Stimulated activated CD8-positive, alpha-beta memory T cell treated with anti-CD3 and anti-CD28 coated beads, Interleukin-15, amount 100 ng/mL, for 24 hours (primary cell): ENCODE results near the gene AMMECR1L.
"Not testable (repeated sequence)": the region's sequence is repeated elsewhere in the genome, so short reads cannot be mapped to it uniquely, and the experiment has no call there.

Experiments
- DNase-seq: peaks from one replicate; pipeline ENCODE4 v3.0.0-alpha.2; 2020; ENCODE audit warnings: low read depth

The AMMECR1L gene

GRCh38 chr2:127841466-127842178, 44.1 kb downstream of the AMMECR1L start:
- no peak for DNase-seq

- DNase-seq = no peak
These were observed 44.9 kb downstream of the AMMECR1L start for GRCh38 chr2:127840893-127841292.

GRCh38 chr2:127834951-127835350, 50.8 kb downstream of the AMMECR1L start:
- DNase-seq = no peak

- DNase-seq = no peak
These were observed 55.9 kb downstream of the AMMECR1L start for GRCh38 chr2:127829845-127830246.

- DNase-seq = not testable (repeated sequence)
These were observed 59.0 kb downstream of the AMMECR1L start for GRCh38 chr2:127826708-127827107.

GRCh38 chr2:127826047-127826446, 59.7 kb downstream of the AMMECR1L start:
- DNase-seq = no peak

GRCh38 chr2:127820080-127820668, 65.6 kb downstream of the AMMECR1L start:
- DNase-seq = no peak

- DNase-seq = no peak
These were observed 66.8 kb downstream of the AMMECR1L start for GRCh38 chr2:127818794-127819425.

- no peak for DNase-seq
These were observed 67.5 kb downstream of the AMMECR1L start for GRCh38 chr2:127818241-127818640.

- DNase-seq = no peak
These were observed 71.1 kb downstream of the AMMECR1L start for GRCh38 chr2:127814677-127815076.

GRCh38 chr2:127812441-127812840, 73.3 kb downstream of the AMMECR1L start:
- not testable (repeated sequence) for DNase-seq
